Measurements from ENCODE around the gene CDK5R1. TPM values are rescaled to one million over a fixed set of nuclear protein-coding genes. Genes with fewer than 3 reads are reported as not detected.

Gene CDK5R1
- polyA plus RNA-seq, 3 donors = 0.44 to 1.0 (median 0.48) TPM

GRCh38 chr17:32491371-32492263 is 4.8 kb downstream of the CDK5R1 start:
- H3K4me1 Mint-ChIP-seq = peaks cover 87% of the 10 kb centered on the region
- H4K20me1 ChIP-seq (ENCODE audit: insufficient read depth, low read length) = peaks cover 22% of the 10 kb centered on the region
- intact Hi-C loops (cut with micrococcal nuclease) = no loop called here
- peaks cover 30 to 36% of the 10 kb centered on the region in 2 donors for H3K36me3 Mint-ChIP-seq
- H3K4me1 ChIP-seq (ENCODE audit: control insufficient read depth in 1 of 2, insufficient read depth in 2 of 2, low read length in 2 of 2) = peaks cover 85 to 88% of the 10 kb centered on the region in 2 donors
- H3K9me3 Mint-ChIP-seq = peaks cover 0 to 4% (median 0%) of the 10 kb centered on the region in 7 donors
- no peaks in the 10 kb centered on the region for H3K27me3 ChIP-seq (ENCODE audit: control insufficient read depth in 2 of 2, insufficient read depth in 2 of 2, low read length in 2 of 2)
- peak overlapping the region; percentile 27 to 77 for H3K27ac ChIP-seq (ENCODE audit: low read depth in 1 of 2, low read length in 2 of 2)
- H3K27me3 Mint-ChIP-seq (ENCODE audit: low read depth in 3 of 3) = peaks cover under 1 to 9% (median 3%) of the 10 kb centered on the region in 3 donors
- no peak overlapping the region for H3K9ac ChIP-seq (ENCODE audit: insufficient read depth, low read length, poor library complexity, severe bottlenecking)
- peak overlapping the region in 1 of 3 experiments; percentile 68 for H3K4me3 ChIP-seq (replicated peaks in 1 of 3; ENCODE audit: low read depth in 2 of 3, low read length in 3 of 3)
- H3K27ac Mint-ChIP-seq = peak overlapping the region in 5 of 7 donors; percentile 30 to 93 (median 82)
- H3K4me2 ChIP-seq (replicated peaks; ENCODE audit: extremely low read depth, low read length, poor library complexity, severe bottlenecking) = peak overlapping the region; percentile 69
- TF ChIP-seq, protein P1, sequence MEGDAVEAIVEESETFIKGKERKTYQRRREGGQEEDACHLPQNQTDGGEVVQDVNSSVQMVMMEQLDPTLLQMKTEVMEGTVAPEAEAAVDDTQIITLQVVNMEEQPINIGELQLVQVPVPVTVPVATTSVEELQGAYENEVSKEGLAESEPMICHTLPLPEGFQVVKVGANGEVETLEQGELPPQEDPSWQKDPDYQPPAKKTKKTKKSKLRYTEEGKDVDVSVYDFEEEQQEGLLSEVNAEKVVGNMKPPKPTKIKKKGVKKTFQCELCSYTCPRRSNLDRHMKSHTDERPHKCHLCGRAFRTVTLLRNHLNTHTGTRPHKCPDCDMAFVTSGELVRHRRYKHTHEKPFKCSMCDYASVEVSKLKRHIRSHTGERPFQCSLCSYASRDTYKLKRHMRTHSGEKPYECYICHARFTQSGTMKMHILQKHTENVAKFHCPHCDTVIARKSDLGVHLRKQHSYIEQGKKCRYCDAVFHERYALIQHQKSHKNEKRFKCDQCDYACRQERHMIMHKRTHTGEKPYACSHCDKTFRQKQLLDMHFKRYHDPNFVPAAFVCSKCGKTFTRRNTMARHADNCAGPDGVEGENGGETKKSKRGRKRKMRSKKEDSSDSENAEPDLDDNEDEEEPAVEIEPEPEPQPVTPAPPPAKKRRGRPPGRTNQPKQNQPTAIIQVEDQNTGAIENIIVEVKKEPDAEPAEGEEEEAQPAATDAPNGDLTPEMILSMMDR (IDR thresholded peaks at IDR 0.05) = no peak
- H3K9me3 ChIP-seq (replicated peaks in 1 of 2; ENCODE audit: control insufficient read depth in 1 of 2, insufficient read depth in 1 of 2, low read length in 2 of 2) = no peaks in the 10 kb centered on the region
- peaks cover 5 to 16% of the 10 kb centered on the region in 2 donors for H3K36me3 ChIP-seq (replicated peaks in 1 of 2; ENCODE audit: control insufficient read depth in 1 of 2, insufficient read depth in 2 of 2, low read length in 2 of 2)
- DNase-seq = no peak
- H3K4me3 Mint-ChIP-seq = peak overlapping the region in 1 of 2 donors; percentile 35
- WGBS (ENCODE audit: insufficient coverage) = 87% methylated on average over 18 of the region's 21 CpGs
- peak overlapping the region; percentile 46 for H2AFZ ChIP-seq (ENCODE audit: insufficient read depth, low read depth, low read length, poor library complexity, severe bottlenecking)
- H3K79me2 ChIP-seq (ENCODE audit: insufficient read depth, low read length) = peaks cover 26% of the 10 kb centered on the region

GRCh38 chr17:32492264-32492589 is 5.4 kb downstream of the CDK5R1 start:
- intact Hi-C loops (cut with micrococcal nuclease) = no loop called here
- peaks cover 3 to 11% (median 4%) of the 10 kb centered on the region in 3 donors for H3K27me3 Mint-ChIP-seq (ENCODE audit: low read depth in 3 of 3)
- peak overlapping the region in 1 of 3 experiments; percentile 68 for H3K4me3 ChIP-seq (replicated peaks in 1 of 3; ENCODE audit: low read depth in 2 of 3, low read length in 3 of 3)
- peaks cover 26% of the 10 kb centered on the region for H3K79me2 ChIP-seq (ENCODE audit: insufficient read depth, low read length)
- peak overlapping the region in 1 of 2 donors; percentile 35 for H3K4me3 Mint-ChIP-seq
- H4K20me1 ChIP-seq (ENCODE audit: insufficient read depth, low read length) = peaks cover 22% of the 10 kb centered on the region
- WGBS (ENCODE audit: insufficient coverage) = 65% methylated on average over 4 of the region's 4 CpGs
- H3K27ac ChIP-seq (ENCODE audit: low read depth in 1 of 2, low read length in 2 of 2) = peak overlapping the region; percentile 27 to 77
- peaks cover 88 to 94% of the 10 kb centered on the region in 2 donors for H3K4me1 ChIP-seq (ENCODE audit: control insufficient read depth in 1 of 2, insufficient read depth in 2 of 2, low read length in 2 of 2)
- peaks cover 30 to 36% of the 10 kb centered on the region in 2 donors for H3K36me3 Mint-ChIP-seq
- no peak for DNase-seq
- H3K4me1 Mint-ChIP-seq = peaks cover 93% of the 10 kb centered on the region
- no peak overlapping the region for H3K9ac ChIP-seq (ENCODE audit: insufficient read depth, low read length, poor library complexity, severe bottlenecking)
- H3K9me3 ChIP-seq (replicated peaks in 1 of 2; ENCODE audit: control insufficient read depth in 1 of 2, insufficient read depth in 1 of 2, low read length in 2 of 2) = no peaks in the 10 kb centered on the region
- H2AFZ ChIP-seq (ENCODE audit: insufficient read depth, low read depth, low read length, poor library complexity, severe bottlenecking) = peak overlapping the region; percentile 46
- TF ChIP-seq, protein P1 (IDR thresholded peaks at IDR 0.05) = no peak
- H3K27ac Mint-ChIP-seq = peak overlapping the region in 5 of 7 donors; percentile 75 to 93 (median 86)
- H3K27me3 ChIP-seq (ENCODE audit: control insufficient read depth in 2 of 2, insufficient read depth in 2 of 2, low read length in 2 of 2) = no peaks in the 10 kb centered on the region
- H3K9me3 Mint-ChIP-seq = peaks cover 0 to 4% (median 0%) of the 10 kb centered on the region in 7 donors
- H3K36me3 ChIP-seq (replicated peaks in 1 of 2; ENCODE audit: control insufficient read depth in 1 of 2, insufficient read depth in 2 of 2, low read length in 2 of 2) = peaks cover 5 to 16% of the 10 kb centered on the region in 2 donors
- peak overlapping the region; percentile 69 for H3K4me2 ChIP-seq (replicated peaks; ENCODE audit: extremely low read depth, low read length, poor library complexity, severe bottlenecking)

Measured in CD14-positive monocyte (primary cell).